Muscle layer of duodenum (tissue), 2 donors: ENCODE measurements around the gene C1QL1.

Experiments
- H3K27ac ChIP-seq: one replicate; pipeline ENCODE4 v1.7.0; 2013; ENCODE audit warnings: mild to moderate bottlenecking, low read length
- H3K27me3 ChIP-seq: one replicate; pipeline ENCODE4 v1.7.0; 2013; ENCODE audit warnings: low read depth, mild to moderate bottlenecking, control low read depth, low read length
- H3K36me3 ChIP-seq, 2 donors: one replicate each; pipeline ENCODE4 v1.7.0; 2013; ENCODE audit warnings: low read length in 2 of 2, control low read depth in 1 of 2, mild to moderate bottlenecking in 1 of 2; ENCODE audit not compliant: insufficient read depth in 2 of 2, control insufficient read depth in 1 of 2
- H3K4me1 ChIP-seq, 2 donors: one replicate each; pipeline ENCODE4 v1.7.0; 2013; ENCODE audit warnings: low read length in 2 of 2, mild to moderate bottlenecking in 2 of 2, control low read depth in 1 of 2, moderate library complexity in 1 of 2; ENCODE audit not compliant: insufficient read depth in 2 of 2, control insufficient read depth in 1 of 2
- H3K4me3 ChIP-seq, 2 donors: one replicate each; pipeline ENCODE4 v1.7.0; 2013; ENCODE audit warnings: low read length in 2 of 2, low read depth in 1 of 2, mild to moderate bottlenecking in 1 of 2
- H3K9me3 ChIP-seq, 2 donors: one replicate each; pipeline ENCODE4 v1.7.0; 2013; ENCODE audit warnings: low read length in 2 of 2, control low read depth in 1 of 2, mild to moderate bottlenecking in 1 of 2; ENCODE audit not compliant: control insufficient read depth in 1 of 2
- donor health status: healthy.

Gene C1QL1

GRCh38 chr17:44968225-44969143 lies at the start of gene C1QL1:
C1QL1 (minus strand) TSS chr17:44968303; CDS start chr17:44968048, 255 bp downstream.
- Histone ChIP-seq H3K4me1 (peaks cover 4 to 26% of the 10 kb centered on the region in 2 donors), H3K27me3 (peaks cover 45% of the 10 kb centered on the region), H3K27ac (no peak within 1 kb of the TSS), H3K9me3 (no peaks in the 10 kb centered on the region), H3K4me3 (peak within 1 kb of the TSS; percentile 66 to 72), H3K36me3 (no peaks in the 10 kb centered on the region)

- no peak overlapping the region for H3K27ac ChIP-seq
- H3K27me3 ChIP-seq, result peaks cover 3% of the 10 kb centered on the region
- H3K4me3 ChIP-seq, result no peak overlapping the region
- H3K4me1 ChIP-seq, result peaks cover 16 to 46% of the 10 kb centered on the region in 2 donors
- no peaks in the 10 kb centered on the region for H3K36me3 ChIP-seq
- no peaks in the 10 kb centered on the region for H3K9me3 ChIP-seq
Observed at GRCh38 chr17:45016823-45017222, 48.7 kb upstream of the C1QL1 start.

- Histone ChIP-seq H3K4me1 (peaks cover 12 to 40% of the 10 kb centered on the region in 2 donors), H3K27me3 (peaks cover 3% of the 10 kb centered on the region), H3K4me3 (no peak overlapping the region), H3K36me3 (no peaks in the 10 kb centered on the region), H3K27ac (no peak overlapping the region), H3K9me3 (no peaks in the 10 kb centered on the region)
Observed at GRCh38 chr17:45016237-45016636, 48.1 kb upstream of the C1QL1 start.

- no peaks in the 10 kb centered on the region for H3K9me3 ChIP-seq
- no peaks in the 10 kb centered on the region for H3K36me3 ChIP-seq
- no peaks in the 10 kb centered on the region for H3K27me3 ChIP-seq
- H3K27ac ChIP-seq, result no peak overlapping the region
- H3K4me1 ChIP-seq, result peaks cover 4 to 17% of the 10 kb centered on the region in 2 donors
- peak overlapping the region in 1 of 2 donors; percentile 0 for H3K4me3 ChIP-seq
Observed at GRCh38 chr17:45013021-45013997, 45.2 kb upstream of the C1QL1 start.

- Histone ChIP-seq H3K27me3 (no peaks in the 10 kb centered on the region), H3K9me3 (no peaks in the 10 kb centered on the region), H3K4me3 (no peak overlapping the region), H3K27ac (no peak overlapping the region), H3K36me3 (no peaks in the 10 kb centered on the region), H3K4me1 (peaks cover 0 to 10% of the 10 kb centered on the region in 2 donors)
Observed at GRCh38 chr17:45011767-45012166, 43.7 kb upstream of the C1QL1 start.

GRCh38 chr17:45009676-45010467 lies 41.8 kb upstream of the C1QL1 start:
- no peaks in the 10 kb centered on the region for H3K36me3 ChIP-seq
- H3K27ac ChIP-seq, result no peak overlapping the region
- peaks cover 0 to 10% of the 10 kb centered on the region in 2 donors for H3K4me1 ChIP-seq
- H3K27me3 ChIP-seq, result no peaks in the 10 kb centered on the region
- no peak overlapping the region for H3K4me3 ChIP-seq
- H3K9me3 ChIP-seq, result no peaks in the 10 kb centered on the region

GRCh38 chr17:45008216-45008615 lies 40.1 kb upstream of the C1QL1 start:
- Histone ChIP-seq H3K27ac (no peak overlapping the region), H3K27me3 (no peaks in the 10 kb centered on the region), H3K4me3 (no peak overlapping the region), H3K9me3 (no peaks in the 10 kb centered on the region), H3K4me1 (peaks cover 0 to 6% of the 10 kb centered on the region in 2 donors), H3K36me3 (no peaks in the 10 kb centered on the region)

GRCh38 chr17:45006927-45007461 lies 38.9 kb upstream of the C1QL1 start:
- Histone ChIP-seq H3K4me3 (no peak overlapping the region), H3K36me3 (no peaks in the 10 kb centered on the region), H3K27me3 (no peaks in the 10 kb centered on the region), H3K27ac (no peak overlapping the region), H3K4me1 (no peaks in the 10 kb centered on the region), H3K9me3 (no peaks in the 10 kb centered on the region)

- Histone ChIP-seq H3K4me1 (no peaks in the 10 kb centered on the region), H3K27ac (no peak overlapping the region), H3K9me3 (no peaks in the 10 kb centered on the region), H3K36me3 (no peaks in the 10 kb centered on the region), H3K4me3 (no peak overlapping the region), H3K27me3 (no peaks in the 10 kb centered on the region)
Observed at GRCh38 chr17:45005700-45006099, 37.6 kb upstream of the C1QL1 start.

- Histone ChIP-seq H3K27me3 (no peaks in the 10 kb centered on the region), H3K9me3 (peaks cover 2 to 4% of the 10 kb centered on the region in 2 donors), H3K4me3 (no peak overlapping the region), H3K36me3 (no peaks in the 10 kb centered on the region), H3K4me1 (no peaks in the 10 kb centered on the region), H3K27ac (no peak overlapping the region)
Observed at GRCh38 chr17:45004388-45004787, 36.3 kb upstream of the C1QL1 start.
